ENCODE measurements around the gene SERINC5. TPM values are rescaled to one million over a fixed set of nuclear protein-coding genes. Genes with fewer than 3 reads are reported as not detected.

Gene SERINC5
- total RNA-seq, 1 donor from 2014 or later, result 57.3 TPM

DNA sequence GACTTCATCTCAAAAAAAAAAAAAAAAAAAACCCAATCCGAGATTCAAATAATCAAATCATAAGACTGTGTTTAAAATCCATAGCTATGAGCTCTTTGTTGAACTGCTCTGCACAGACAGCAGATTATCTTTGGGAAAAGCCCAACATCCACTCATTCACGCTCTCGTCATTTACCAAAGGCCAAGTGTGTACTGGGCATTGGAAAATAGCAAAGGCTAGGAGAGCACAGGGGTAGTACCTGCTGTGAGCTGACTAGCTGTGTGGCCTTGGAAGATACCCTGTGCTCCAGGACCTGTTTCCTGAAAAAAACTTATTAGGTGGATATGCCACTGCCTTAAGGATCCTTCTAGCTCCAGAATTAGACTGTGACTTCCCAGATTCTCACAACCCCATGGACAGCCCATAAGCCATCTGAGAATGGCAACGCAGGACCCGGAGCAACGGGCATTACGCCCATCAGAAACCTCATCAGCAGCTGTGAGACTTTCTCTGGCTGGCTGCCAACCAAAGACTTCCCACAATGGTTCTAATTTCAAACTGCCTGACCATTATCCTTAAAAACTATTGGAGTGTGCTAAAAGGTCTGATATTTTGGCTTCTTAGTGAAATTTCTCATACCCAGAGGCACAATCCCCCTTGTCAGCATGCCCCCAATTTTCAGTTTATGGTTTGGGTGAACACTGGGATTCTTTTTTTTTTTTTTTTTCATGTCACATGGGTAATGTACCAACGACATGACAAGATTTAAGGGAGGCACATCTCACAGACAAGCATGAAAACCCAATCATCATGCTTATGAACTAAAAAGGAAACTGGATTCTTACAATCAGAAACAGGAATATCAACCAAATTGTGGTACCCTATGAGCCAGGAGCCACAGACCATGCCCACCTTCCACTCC, 16.8 kb downstream of the SERINC5 start:
- Histone ChIP-seq H3K27me3 (ENCODE audit: insufficient read depth, low read length) (no peaks in the 10 kb centered on the region), H3K9ac (ENCODE audit: low read length) (peak overlapping the region; percentile 2), H3K4me1 (ENCODE audit: insufficient read depth, low read length) (peaks cover 16% of the 10 kb centered on the region), H4K20me1 (ENCODE audit: insufficient read depth, low read length) (peaks cover 9% of the 10 kb centered on the region), H3K79me2 (ENCODE audit: insufficient read depth, low read length) (peaks cover 58% of the 10 kb centered on the region), H3K27ac (ENCODE audit: low read depth, low read length) (peak overlapping the region; percentile 43), H3K4me2 (ENCODE audit: low read length) (peak overlapping the region; percentile 57), H3K36me3 (ENCODE audit: insufficient read depth, low read length) (no peaks in the 10 kb centered on the region), H3K9me3 (ENCODE audit: insufficient read depth, low read depth, low read length) (no peaks in the 10 kb centered on the region), H3K4me3 (ENCODE audit: insufficient read depth, low read depth, low read length) (no peak overlapping the region), H2AFZ (ENCODE audit: low read depth, low read length) (no peak overlapping the region)
- no peak for TF ChIP-seq EZH2 (IDR thresholded peaks at IDR 0.05; ENCODE audit: insufficient read depth, low read length)
- TF ChIP-seq, protein P1, sequence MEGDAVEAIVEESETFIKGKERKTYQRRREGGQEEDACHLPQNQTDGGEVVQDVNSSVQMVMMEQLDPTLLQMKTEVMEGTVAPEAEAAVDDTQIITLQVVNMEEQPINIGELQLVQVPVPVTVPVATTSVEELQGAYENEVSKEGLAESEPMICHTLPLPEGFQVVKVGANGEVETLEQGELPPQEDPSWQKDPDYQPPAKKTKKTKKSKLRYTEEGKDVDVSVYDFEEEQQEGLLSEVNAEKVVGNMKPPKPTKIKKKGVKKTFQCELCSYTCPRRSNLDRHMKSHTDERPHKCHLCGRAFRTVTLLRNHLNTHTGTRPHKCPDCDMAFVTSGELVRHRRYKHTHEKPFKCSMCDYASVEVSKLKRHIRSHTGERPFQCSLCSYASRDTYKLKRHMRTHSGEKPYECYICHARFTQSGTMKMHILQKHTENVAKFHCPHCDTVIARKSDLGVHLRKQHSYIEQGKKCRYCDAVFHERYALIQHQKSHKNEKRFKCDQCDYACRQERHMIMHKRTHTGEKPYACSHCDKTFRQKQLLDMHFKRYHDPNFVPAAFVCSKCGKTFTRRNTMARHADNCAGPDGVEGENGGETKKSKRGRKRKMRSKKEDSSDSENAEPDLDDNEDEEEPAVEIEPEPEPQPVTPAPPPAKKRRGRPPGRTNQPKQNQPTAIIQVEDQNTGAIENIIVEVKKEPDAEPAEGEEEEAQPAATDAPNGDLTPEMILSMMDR (IDR thresholded peaks at IDR 0.05; ENCODE audit: insufficient read depth, low read depth, low read length), result no peak
- no peak for FAIRE-seq
- Mint-ChIP-seq H3K36me3 (ENCODE audit: low read depth, unreplicated experiment) (peaks cover 26% of the 10 kb centered on the region), H3K9me3 (ENCODE audit: unreplicated experiment) (peaks cover 11% of the 10 kb centered on the region), H3K27me3 (ENCODE audit: low read depth, unreplicated experiment) (no peaks in the 10 kb centered on the region), H3K4me3 (ENCODE audit: unreplicated experiment) (no peak overlapping the region), H3K27ac (ENCODE audit: unreplicated experiment) (no peak overlapping the region), H3K4me1 (ENCODE audit: low read depth, unreplicated experiment) (peaks cover 8% of the 10 kb centered on the region)
- peak; percentile 77 for DNase-seq (ENCODE audit: low read depth)

DNA sequence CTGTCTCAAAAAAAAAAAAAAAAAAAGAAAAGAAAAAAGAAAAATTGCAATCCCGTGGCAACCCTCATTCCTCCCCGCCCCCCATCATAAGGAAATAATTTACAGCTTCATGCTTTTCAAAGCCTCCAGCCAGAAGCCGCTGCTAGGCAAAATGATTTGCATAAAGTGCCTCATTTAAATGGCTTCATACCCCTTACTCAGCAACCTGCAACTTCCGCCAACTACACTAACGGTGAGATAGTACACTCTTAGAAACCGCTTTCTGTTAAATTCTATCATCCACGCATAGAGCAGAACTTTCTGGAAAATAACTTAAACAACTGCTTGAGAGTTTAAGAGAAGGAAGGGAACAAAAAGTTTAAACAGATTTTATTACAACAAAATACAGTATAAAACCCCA, 17.8 kb downstream of the SERINC5 start:
- peaks cover 9% of the 10 kb centered on the region for H4K20me1 ChIP-seq (ENCODE audit: insufficient read depth, low read length)

More for the DNA sequence above, 17.8 kb downstream of the SERINC5 start:
- Histone ChIP-seq H3K79me2 (ENCODE audit: insufficient read depth, low read length) (peaks cover 51% of the 10 kb centered on the region), H3K9ac (ENCODE audit: low read length) (no peak overlapping the region), H3K4me2 (ENCODE audit: low read length) (no peak overlapping the region), H2AFZ (ENCODE audit: low read depth, low read length) (no peak overlapping the region), H3K4me1 (ENCODE audit: insufficient read depth, low read length) (peaks cover 16% of the 10 kb centered on the region), H3K36me3 (ENCODE audit: insufficient read depth, low read length) (no peaks in the 10 kb centered on the region), H3K27me3 (ENCODE audit: insufficient read depth, low read length) (no peaks in the 10 kb centered on the region), H3K27ac (ENCODE audit: low read depth, low read length) (no peak overlapping the region), H3K4me3 (ENCODE audit: insufficient read depth, low read depth, low read length) (no peak overlapping the region), H3K9me3 (ENCODE audit: insufficient read depth, low read depth, low read length) (no peaks in the 10 kb centered on the region)
- Mint-ChIP-seq H3K27ac (ENCODE audit: unreplicated experiment) (no peak overlapping the region), H3K4me1 (ENCODE audit: low read depth, unreplicated experiment) (peaks cover 7% of the 10 kb centered on the region), H3K27me3 (ENCODE audit: low read depth, unreplicated experiment) (no peaks in the 10 kb centered on the region), H3K9me3 (ENCODE audit: unreplicated experiment) (peaks cover 11% of the 10 kb centered on the region), H3K4me3 (ENCODE audit: unreplicated experiment) (no peak overlapping the region), H3K36me3 (ENCODE audit: low read depth, unreplicated experiment) (peaks cover 22% of the 10 kb centered on the region)
- FAIRE-seq (peak; percentile 13), DNase-seq (ENCODE audit: low read depth) (no peak)
- TF ChIP-seq, protein P1 (IDR thresholded peaks at IDR 0.05; ENCODE audit: insufficient read depth, low read depth, low read length), result no peak
- no peak for TF ChIP-seq EZH2 (IDR thresholded peaks at IDR 0.05; ENCODE audit: insufficient read depth, low read length)

All from astrocyte (in vitro differentiated cells and primary cell).